PFSK-1 (cell line): ENCODE results near the gene PCDHA11.

ENCODE experiments used
- FOXP2 ChIP-seq: optimal IDR thresholded peaks from 2 replicates; pipeline ENCODE3; 2011; ENCODE audit warnings: borderline replicate concordance, control low read depth, inconsistent platforms; ENCODE audit not compliant: insufficient read depth; ENCODE audit errors: extremely low read length, extremely low read depth
- POLR2AphosphoS5 ChIP-seq: IDR thresholded peaks from 2 replicates; pipeline ENCODE4 v1.6.1; 2012; ENCODE audit warnings: low read depth, mild to moderate bottlenecking, control low read depth, low read length, moderate library complexity
- TAF1 ChIP-seq: IDR thresholded peaks from 2 replicates; pipeline ENCODE4 v1.6.1; 2012; ENCODE audit warnings: low read length, control low read depth, borderline replicate concordance; ENCODE audit not compliant: insufficient read depth
- TF ChIP-seq, protein P1 (sequence below), 2 experiments: IDR thresholded peaks; 2 replicates each; pipeline versions ENCODE4 v1.6.1 to v1.8.0; 2011 to 2012; ENCODE audit warnings: low read depth in 2 of 2, low read length in 2 of 2, control low read depth in 1 of 2, inconsistent platforms in 1 of 2, mild to moderate bottlenecking in 1 of 2, moderate library complexity in 1 of 2; ENCODE audit not compliant: insufficient read depth in 1 of 2

DNA sequence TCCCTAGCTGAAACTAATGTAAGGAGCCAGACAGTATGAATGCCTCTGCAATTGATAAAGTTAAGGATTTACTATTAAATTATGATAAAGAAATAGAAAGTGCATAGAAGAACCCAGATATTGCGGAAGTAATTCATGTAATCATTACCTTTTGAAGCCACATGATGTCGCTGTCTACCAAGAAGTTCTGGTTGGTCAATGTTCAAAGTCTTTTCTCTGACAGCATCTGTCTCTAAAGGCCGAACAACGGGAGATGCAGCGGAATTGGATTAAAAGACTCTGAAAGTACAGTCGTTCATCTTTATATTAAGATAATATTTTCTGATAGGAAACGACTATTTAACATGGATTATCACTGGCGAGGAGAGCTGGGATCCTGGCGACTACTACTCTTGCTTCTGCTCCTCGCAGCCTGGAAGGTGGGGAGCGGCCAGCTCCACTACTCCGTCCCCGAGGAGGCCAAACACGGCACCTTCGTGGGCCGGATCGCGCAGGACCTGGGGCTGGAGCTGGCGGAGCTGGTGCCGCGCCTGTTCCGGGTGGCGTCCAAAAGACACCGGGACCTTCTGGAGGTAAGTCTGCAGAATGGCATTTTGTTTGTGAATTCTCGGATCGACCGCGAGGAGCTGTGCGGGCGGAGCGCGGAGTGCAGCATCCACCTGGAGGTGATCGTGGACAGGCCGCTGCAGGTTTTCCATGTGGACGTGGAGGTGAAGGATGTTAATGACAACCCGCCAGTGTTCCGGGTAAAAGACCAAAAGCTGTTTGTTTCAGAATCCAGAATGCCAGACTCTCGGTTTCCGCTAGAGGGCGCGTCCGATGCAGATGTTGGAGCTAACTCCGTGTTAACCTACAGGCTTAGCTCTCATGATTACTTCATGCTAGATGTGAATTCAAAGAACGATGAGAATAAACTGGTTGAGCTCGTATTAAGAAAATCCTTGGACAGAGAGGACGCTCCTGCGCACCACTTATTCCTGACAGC is 27.5 kb upstream of the PCDHA11 start, which contains the start of gene PCDHA8:
- TF ChIP-seq, protein P1, sequence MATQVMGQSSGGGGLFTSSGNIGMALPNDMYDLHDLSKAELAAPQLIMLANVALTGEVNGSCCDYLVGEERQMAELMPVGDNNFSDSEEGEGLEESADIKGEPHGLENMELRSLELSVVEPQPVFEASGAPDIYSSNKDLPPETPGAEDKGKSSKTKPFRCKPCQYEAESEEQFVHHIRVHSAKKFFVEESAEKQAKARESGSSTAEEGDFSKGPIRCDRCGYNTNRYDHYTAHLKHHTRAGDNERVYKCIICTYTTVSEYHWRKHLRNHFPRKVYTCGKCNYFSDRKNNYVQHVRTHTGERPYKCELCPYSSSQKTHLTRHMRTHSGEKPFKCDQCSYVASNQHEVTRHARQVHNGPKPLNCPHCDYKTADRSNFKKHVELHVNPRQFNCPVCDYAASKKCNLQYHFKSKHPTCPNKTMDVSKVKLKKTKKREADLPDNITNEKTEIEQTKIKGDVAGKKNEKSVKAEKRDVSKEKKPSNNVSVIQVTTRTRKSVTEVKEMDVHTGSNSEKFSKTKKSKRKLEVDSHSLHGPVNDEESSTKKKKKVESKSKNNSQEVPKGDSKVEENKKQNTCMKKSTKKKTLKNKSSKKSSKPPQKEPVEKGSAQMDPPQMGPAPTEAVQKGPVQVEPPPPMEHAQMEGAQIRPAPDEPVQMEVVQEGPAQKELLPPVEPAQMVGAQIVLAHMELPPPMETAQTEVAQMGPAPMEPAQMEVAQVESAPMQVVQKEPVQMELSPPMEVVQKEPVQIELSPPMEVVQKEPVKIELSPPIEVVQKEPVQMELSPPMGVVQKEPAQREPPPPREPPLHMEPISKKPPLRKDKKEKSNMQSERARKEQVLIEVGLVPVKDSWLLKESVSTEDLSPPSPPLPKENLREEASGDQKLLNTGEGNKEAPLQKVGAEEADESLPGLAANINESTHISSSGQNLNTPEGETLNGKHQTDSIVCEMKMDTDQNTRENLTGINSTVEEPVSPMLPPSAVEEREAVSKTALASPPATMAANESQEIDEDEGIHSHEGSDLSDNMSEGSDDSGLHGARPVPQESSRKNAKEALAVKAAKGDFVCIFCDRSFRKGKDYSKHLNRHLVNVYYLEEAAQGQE (IDR thresholded peaks at IDR 0.05; ENCODE audit: insufficient read depth in 1 of 2, low read depth in 2 of 2, low read length in 2 of 2): no peak
- TF ChIP-seq TAF1: no peak
- TF ChIP-seq POLR2AphosphoS5: no peak
- no peak for TF ChIP-seq FOXP2
